Transverse colon (tissue), 4 donors: ENCODE measurements around the gene MT1F. TPM values are rescaled to one million over a fixed set of nuclear protein-coding genes. Genes with fewer than 3 reads are reported as not detected.
A peak's percentile ranks its signal among the peaks of the same experiment; 100 is the strongest.

Source experiments
- DNase-seq: peaks from one replicate; pipeline ENCODE4 v3.0.0-alpha.2; 2019
- H3K27ac ChIP-seq, 4 donors: fragments of 200-600 bp; sonication (generic); 2 replicates each; pipeline ENCODE4 v1.5.1; 2016 to 2018; ENCODE audit warnings: inconsistent platforms in 4 of 4
- H3K27me3 ChIP-seq: fragments of 200-600 bp; sonication (generic); 2 replicates; pipeline ENCODE4 v1.5.1; 2017; ENCODE audit warnings: inconsistent platforms
- H3K36me3 ChIP-seq, 4 donors: fragments of 200-600 bp; sonication (generic); 2 replicates each; pipeline ENCODE4 v1.5.1; 2017 to 2019; ENCODE audit warnings: inconsistent platforms in 4 of 4
- H3K4me1 ChIP-seq, 4 donors: fragments of 200-600 bp; sonication (generic); 2 replicates each; pipeline ENCODE4 v1.5.1; 2017 to 2020; ENCODE audit warnings: inconsistent platforms in 4 of 4
- H3K4me3 ChIP-seq, 4 donors: fragments of 200-600 bp; sonication (generic); 1 replicate in 1 of 4; 2 replicates in 3 of 4; pipeline versions ENCODE4 v1.5.1 to v1.6.1; 2017 to 2019; ENCODE audit warnings: inconsistent platforms in 4 of 4
- H3K9me3 ChIP-seq, 2 donors: fragments of 200-600 bp; sonication (generic); 2 replicates each; pipeline ENCODE4 v1.5.1; 2017 to 2019; ENCODE audit warnings: inconsistent platforms in 2 of 2
- CTCF ChIP-seq, 5 experiments: fragments of 200-600 bp in 3 of 5; fragments of 450-650 bp in 2 of 5; sonication (generic) in 3 of 5; IDR thresholded peaks; 1 replicate in 2 of 5; 2 replicates in 3 of 5; pipeline ENCODE4 v1.5.1; 2016 to 2017; ENCODE audit warnings: antibody characterized with exemption in 5 of 5, inconsistent platforms in 3 of 5, mild to moderate bottlenecking in 2 of 5, moderate library complexity in 1 of 5
- EP300 ChIP-seq: sonication (generic); formaldehyde crosslinking; IDR thresholded peaks from one replicate; pipeline ENCODE4 v1.6.1; 2017; ENCODE audit warnings: antibody characterized with exemption, low read depth
- POLR2A ChIP-seq: fragments of 450-650 bp; IDR thresholded peaks from one replicate; pipeline ENCODE4 v1.6.1; 2016; ENCODE audit warnings: antibody characterized with exemption, mild to moderate bottlenecking, moderate library complexity
- POLR2AphosphoS5 ChIP-seq, 3 donors: sonication (generic); formaldehyde crosslinking; IDR thresholded peaks; one replicate each; pipeline ENCODE4 v1.6.1; 2016; ENCODE audit warnings: antibody characterized with exemption in 3 of 3
- WGBS, 2 donors: methylation state at CpG; one replicate each; pipeline ENCODE4 v1.1.5; 2018; ENCODE audit warnings: low coverage in 1 of 2; 5-methylcytosine and 5-hydroxymethylcytosine counted together
- in situ Hi-C, 4 donors: fragments of 200-750 bp; cut with MboI; loops; one replicate each; pipeline versions ENCODE4 v1.15.0 to v1.15.1; 2017; ENCODE audit warnings: low sequenced_read_pairs in 3 of 4, low pct_ligation_motif_present in 1 of 4, low pct_unique_long_range_greater_than_20kb in 1 of 4
- intact Hi-C: fragments of 100-400 bp; cut with DNase I; formaldehyde crosslinking; loops from one replicate; pipeline ENCODE4 v1.15.1; 2023; ENCODE audit warnings: low total_unique reads
- total RNA-seq, 4 donors: library from RNA; depleted of rRNA; stranded (reverse); fragments of >200 nt; gene quantifications; one replicate each; pipeline ENCODE4 v1.1.0, GENCODE V29; 2016

Gene MT1F
- total RNA-seq, 4 donors from 2014 or later, result 6.8 to 54.5 (median 18.9) TPM

DNA sequence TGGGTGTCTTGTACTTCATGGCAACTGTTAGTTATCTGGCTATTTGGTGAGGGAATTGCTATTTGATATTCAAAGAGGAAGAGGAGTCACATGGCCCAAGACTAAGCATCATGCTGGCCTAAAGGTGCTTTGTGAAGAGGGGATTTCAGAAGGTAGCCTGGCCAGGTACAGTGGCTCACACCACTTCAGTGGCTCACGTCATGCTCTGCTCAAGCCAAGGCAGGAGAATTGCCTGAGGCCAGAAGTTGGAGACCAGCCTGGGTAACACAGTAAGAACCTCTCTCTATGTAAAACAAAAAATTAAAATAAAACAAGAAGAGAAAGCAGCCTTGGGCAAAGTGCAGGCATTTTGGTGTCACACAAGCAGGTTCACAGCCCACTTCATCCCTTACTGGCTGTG is 12.4 kb upstream of the MT1F start:
- intact Hi-C loops, result no loop called here
- H3K27me3 ChIP-seq, result peaks cover 57% of the 10 kb centered on the region
- 71 to 95% methylated on average over 1 of the region's 1 CpG for WGBS, 2 donors

GRCh38 chr16:56645838-56646237 is 11.9 kb upstream of the MT1F start:
- 0% methylated on average over 1 of the region's 1 CpG; no CpG with 5 or more reads in 1 of the 2 donors for WGBS, 2 donors
- Histone ChIP-seq H3K9me3 (no peaks in the 10 kb centered on the region), H3K4me3 (no peak overlapping the region), H3K4me1 (peaks cover 5 to 27% (median 17%) of the 10 kb centered on the region in 4 donors), H3K36me3 (no peaks in the 10 kb centered on the region), H3K27ac (no peak overlapping the region), H3K27me3 (peaks cover 52% of the 10 kb centered on the region)
- in situ Hi-C loops, result no loop called here
- no peak for TF ChIP-seq CTCF (IDR thresholded peaks at IDR 0.05)
- TF ChIP-seq POLR2AphosphoS5 (IDR thresholded peaks at IDR 0.05), result no peak
- TF ChIP-seq POLR2A, result no peak
- TF ChIP-seq EP300, result no peak
- intact Hi-C loops, result no loop called here
- DNase-seq, result no peak

More for the DNA sequence above, 12.4 kb upstream of the MT1F start:
- H3K27ac ChIP-seq, result no peak overlapping the region
- DNase-seq, result no peak
- no peaks in the 10 kb centered on the region for H3K36me3 ChIP-seq
- H3K4me1 ChIP-seq, result peaks cover 5 to 27% (median 17%) of the 10 kb centered on the region in 4 donors
- no peak overlapping the region for H3K4me3 ChIP-seq
- in situ Hi-C loops, result no loop called here
- H3K9me3 ChIP-seq, result no peaks in the 10 kb centered on the region
- TF ChIP-seq POLR2AphosphoS5 (IDR thresholded peaks at IDR 0.05), result no peak
- TF ChIP-seq CTCF (IDR thresholded peaks at IDR 0.05), result no peak
- no peak for TF ChIP-seq POLR2A
- TF ChIP-seq EP300, result no peak

DNA sequence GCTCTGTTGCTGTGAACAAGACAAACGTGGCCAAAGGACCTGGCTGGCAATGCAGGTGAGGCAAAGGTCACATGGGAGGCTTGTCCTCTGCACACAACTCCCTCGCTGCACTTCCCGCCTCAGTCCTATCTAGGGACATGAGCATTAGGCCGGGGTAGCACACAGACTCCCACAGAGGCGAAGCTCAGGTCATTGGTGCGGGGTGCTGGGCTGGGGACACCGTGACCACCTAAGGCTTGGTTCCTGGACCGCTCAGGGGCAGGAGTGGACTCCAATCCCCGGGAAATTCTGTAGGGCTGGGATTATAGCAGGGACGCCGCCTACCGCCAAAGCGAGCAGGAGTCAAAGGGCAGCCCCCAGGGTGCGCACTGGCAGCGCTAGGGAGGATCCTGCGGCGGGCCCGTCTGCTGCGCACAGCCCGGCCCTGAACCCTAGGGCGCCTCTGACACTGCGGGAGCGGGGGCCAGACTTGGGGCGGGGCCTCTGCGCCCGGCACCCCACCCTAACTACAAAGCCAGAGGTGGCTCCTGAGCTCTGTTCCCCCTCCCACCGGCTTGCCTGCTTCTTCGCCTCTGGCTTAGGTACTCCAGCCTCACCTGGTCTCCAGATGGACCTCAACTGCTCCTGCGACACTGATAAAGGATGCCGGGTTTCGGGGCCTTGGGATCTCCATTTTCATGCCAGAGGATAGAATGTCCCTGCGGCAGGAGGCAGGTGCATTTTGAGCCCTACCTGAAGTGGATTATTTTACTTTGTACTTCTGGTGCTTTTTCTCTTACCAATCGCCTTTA is 9.9 kb upstream of the MT1F start:
- Histone ChIP-seq H3K4me3 (no peak overlapping the region), H3K4me1 (peaks cover 5 to 25% (median 16%) of the 10 kb centered on the region in 4 donors), H3K27ac (no peak overlapping the region), H3K27me3 (peaks cover 51% of the 10 kb centered on the region), H3K9me3 (no peaks in the 10 kb centered on the region), H3K36me3 (no peaks in the 10 kb centered on the region)
- DNase-seq, result peak; percentile 55
- WGBS, 2 donors, result 27 to 46% methylated on average over 4 to 27 of the region's 33 CpGs
- TF ChIP-seq EP300 (no peak), POLR2A (no peak), CTCF (IDR thresholded peaks at IDR 0.05) (peak in 1 of 5 experiments; percentile 11)
- in situ Hi-C loops (no loop called here), intact Hi-C loops (no loop called here)

GRCh38 chr16:56649271-56649670 is 8.5 kb upstream of the MT1F start:
- Histone ChIP-seq H3K36me3 (no peaks in the 10 kb centered on the region), H3K9me3 (no peaks in the 10 kb centered on the region), H3K27me3 (peaks cover 41% of the 10 kb centered on the region), H3K27ac (no peak overlapping the region), H3K4me1 (peaks cover 0 to 11% (median 5%) of the 10 kb centered on the region in 4 donors), H3K4me3 (no peak overlapping the region)
- intact Hi-C loops (no loop called here), in situ Hi-C loops (no loop called here)
- no peak for DNase-seq
- TF ChIP-seq CTCF (IDR thresholded peaks at IDR 0.05) (no peak), EP300 (no peak), POLR2AphosphoS5 (IDR thresholded peaks at IDR 0.05) (no peak), POLR2A (no peak)
- WGBS, 2 donors, result 95 to 100% methylated on average over 2 of the region's 2 CpGs
